Endothelial cell of umbilical vein (primary cell): ENCODE data around the gene EDA. TPM values are rescaled to one million over a fixed set of nuclear protein-coding genes. Genes with fewer than 3 reads are reported as not detected.

Source experiments
- BruUV-seq: library from RNA; stranded (reverse); fragments of 400-500 nt; replicated peaks from 2 replicates; lab custom pipeline; 2021; lab: Mats Ljungman, UMichigan
- CTCF ChIA-PET: fragments of 300-600, 350-600 bp; sonication (Branson Sonifier 250); formaldehyde crosslinking; loops from one replicate; lab custom pipeline; 2021; ENCODE audit warnings: antibody characterized with exemption, inconsistent platforms; lab: Charles Lee
- POLR2A ChIA-PET: fragments of 300-600, 350-600 bp; sonication (Branson Sonifier 250); formaldehyde crosslinking; loops from one replicate; lab custom pipeline; 2021; ENCODE audit warnings: antibody characterized with exemption, inconsistent platforms; lab: Charles Lee
- DNase-seq: peaks from one replicate; pipeline ENCODE4 v3.0.0-alpha.2; 2011; ENCODE audit warnings: low read depth, low spot score
- FAIRE-seq: peaks from 2 replicates; lab custom pipeline; 2011; peaks lifted over from hg19 to GRCh38; lab: Jason Lieb, UNC
- H2AFZ ChIP-seq: 2 replicates; pipeline ENCODE4 v1.6.0; 2012; ENCODE audit warnings: low read depth, low read length, control low read depth, inconsistent platforms
- H3K27ac ChIP-seq: 2 replicates; pipeline ENCODE4 v1.5.1; 2011; ENCODE audit warnings: low read depth, mild to moderate bottlenecking, control low read depth, low read length, moderate library complexity; ENCODE audit not compliant: insufficient read depth
- H3K27me3 ChIP-seq, 2 experiments: 2 replicates each; pipeline versions ENCODE4 v1.6.0 to v1.6.1; 2011; ENCODE audit warnings: low read length in 2 of 2, mixed read lengths in 1 of 2; ENCODE audit not compliant: control insufficient read depth in 2 of 2, insufficient read depth in 2 of 2
- H3K36me3 ChIP-seq, 2 experiments: 2 replicates in 1 of 2; 3 replicates in 1 of 2; pipeline ENCODE4 v1.5.1; 2011; ENCODE audit warnings: low read length in 2 of 2, mild to moderate bottlenecking in 1 of 2, moderate library complexity in 1 of 2; ENCODE audit not compliant: control insufficient read depth in 2 of 2, insufficient read depth in 2 of 2; ENCODE audit errors: extremely low read depth in 1 of 2
- H3K4me1 ChIP-seq: 3 replicates; pipeline ENCODE4 v1.5.1; 2011; ENCODE audit warnings: mild to moderate bottlenecking, low read length; ENCODE audit not compliant: control insufficient read depth, insufficient read depth; ENCODE audit errors: extremely low read depth
- H3K4me2 ChIP-seq: 2 replicates; pipeline ENCODE4 v1.6.1; 2011; ENCODE audit warnings: low read length, control low read depth, mixed read lengths; ENCODE audit not compliant: insufficient read depth
- H3K4me3 ChIP-seq, 3 experiments: fragments of 200-600 bp in 1 of 3; sonication (generic), shearing (Covaris generic) in 1 of 3; replicated peaks in 1 of 3; 2 replicates each; pipeline ENCODE4 v1.5.1; 2011 to 2016; ENCODE audit warnings: control low read depth in 3 of 3, low read length in 3 of 3, mild to moderate bottlenecking in 2 of 3, inconsistent platforms in 1 of 3, low read depth in 1 of 3, moderate library complexity in 1 of 3; ENCODE audit not compliant: insufficient read depth in 1 of 3
- H3K79me2 ChIP-seq: 2 replicates; pipeline ENCODE4 v1.6.0; 2012; ENCODE audit warnings: low read length, inconsistent platforms; ENCODE audit not compliant: control insufficient read depth, insufficient read depth
- H3K9ac ChIP-seq: replicated peaks from 2 replicates; pipeline ENCODE3; 2011; ENCODE audit warnings: low read length, control low read depth; ENCODE audit not compliant: insufficient read depth; ENCODE audit errors: extremely low read depth
- H3K9me1 ChIP-seq: replicated peaks from 3 replicates; pipeline ENCODE4 v1.6.0; 2011; ENCODE audit warnings: mild to moderate bottlenecking, low read length; ENCODE audit not compliant: control insufficient read depth, insufficient read depth; ENCODE audit errors: extremely low read depth
- H3K9me3 ChIP-seq: replicated peaks from 2 replicates; pipeline ENCODE4 v1.5.1; 2012; ENCODE audit warnings: low read length, inconsistent platforms; ENCODE audit not compliant: control insufficient read depth, insufficient read depth
- H4K20me1 ChIP-seq: replicated peaks from 2 replicates; pipeline ENCODE3; 2011; ENCODE audit warnings: mild to moderate bottlenecking, low read length; ENCODE audit not compliant: control insufficient read depth, insufficient read depth; ENCODE audit errors: extremely low read depth
- EZH2 ChIP-seq: IDR thresholded peaks from 2 replicates; pipeline ENCODE4 v1.6.1; 2012; ENCODE audit warnings: borderline replicate concordance, low read depth, mild to moderate bottlenecking, moderate library complexity, low read length, inconsistent platforms; ENCODE audit not compliant: severe bottlenecking
- FOS ChIP-seq: IDR thresholded peaks from 2 replicates; pipeline ENCODE4 v1.6.1; 2011; ENCODE audit warnings: mild to moderate bottlenecking, low read length, moderate library complexity, borderline replicate concordance; ENCODE audit not compliant: insufficient read depth
- MYC ChIP-seq: IDR thresholded peaks from one replicate; pipeline ENCODE4 v1.6.1; 2011; ENCODE audit warnings: mild to moderate bottlenecking, low read depth, low read length
- dilution Hi-C: fragments of 300-500 bp; cut with MboI; formaldehyde crosslinking; loops from one replicate; pipeline ENCODE4 v1.15.0; 2019; ENCODE audit warnings: low sequenced_read_pairs; ENCODE audit not compliant: extremely low pct_ligation_motif_present
- intact Hi-C: fragments of 100-400 bp; cut with micrococcal nuclease; formaldehyde crosslinking; loops from one replicate; pipeline ENCODE4 v1.10.0; 2022
- polyA plus RNA-seq, 4 experiments: library from polyadenylated mRNA; depleted of rRNA in 3 of 4; stranded (reverse) in 3 of 4; unstranded in 1 of 4; fragments of >200 nt; gene quantifications; 2 replicates each; pipeline versions ENCODE4 v1.2.1 to v1.2.3, GENCODE V29; 2011 to 2012; ENCODE audit warnings: missing spikeins in 1 of 4
- total RNA-seq: library from RNA; stranded (reverse); gene quantifications from 2 replicates; pipeline ENCODE4 v1.2.3, GENCODE V29; 2021

EDA gene
- total and polyA plus RNA-seq, 2 donors (not counting 3 experiments of a cell fraction or from before 2014, with no cell fraction given): 0.37 to 1.2 TPM

- Histone ChIP-seq H3K4me3 (no peak overlapping the region), H3K9me1 (no peaks in the 10 kb centered on the region), H3K9ac (no peak overlapping the region), H4K20me1 (no peaks in the 10 kb centered on the region), H3K36me3 (no peaks in the 10 kb centered on the region), H3K9me3 (no peaks in the 10 kb centered on the region), H2AFZ (no peak overlapping the region), H3K4me2 (no peak overlapping the region), H3K27me3 (no peaks in the 10 kb centered on the region), H3K79me2 (no peaks in the 10 kb centered on the region), H3K27ac (no peak overlapping the region), H3K4me1 (peaks cover 46% of the 10 kb centered on the region)
- no peak for FAIRE-seq
- no peak for TF ChIP-seq FOS
- no TSS peak for BruUV-seq
- intact Hi-C loops (no loop called here), dilution Hi-C loops (no loop called here)
- DNase-seq: no peak
- ChIA-PET POLR2A (no interaction called here), CTCF (no interaction called here)
These were observed 406.7 kb downstream of the EDA start for GRCh38 chrX:70022616-70023015.

GRCh38 chrX:70025464-70025863 is 409.6 kb downstream of the EDA start:
- Histone ChIP-seq H3K79me2 (no peaks in the 10 kb centered on the region), H2AFZ (peak overlapping the region; percentile 26), H3K27me3 (no peaks in the 10 kb centered on the region), H3K9me1 (no peaks in the 10 kb centered on the region), H3K36me3 (no peaks in the 10 kb centered on the region), H3K9ac (no peak overlapping the region), H3K4me1 (peaks cover 54% of the 10 kb centered on the region), H4K20me1 (no peaks in the 10 kb centered on the region), H3K9me3 (no peaks in the 10 kb centered on the region), H3K27ac (peak overlapping the region; percentile 66), H3K4me2 (peak overlapping the region; percentile 67), H3K4me3 (peak overlapping the region in 1 of 3 experiments; percentile 3)
- CTCF ChIA-PET: interaction anchor here (1.0 to 2.9 kb wide), 5 partner anchors 11 to 522 kb away, joined by 3 to 28 read pairs (median 3); no protein-coding TSS in a partner anchor
- TF ChIP-seq MYC: no peak
- TF ChIP-seq EZH2: no peak
- intact Hi-C loops (no loop called here), dilution Hi-C loops (no loop called here)
- peak; percentile 98 for FAIRE-seq
- BruUV-seq: no TSS peak
- POLR2A ChIA-PET: no interaction called here
- peak; percentile 74 for DNase-seq
